K562 (cell line): ENCODE data around the gene ANKRD12.

ENCODE experiments used
- POLR2AphosphoS5 ChIP-seq: IDR thresholded peaks from 2 replicates; pipeline ENCODE4 v1.6.1; 2011; ENCODE audit warnings: mild to moderate bottlenecking, low read depth, low read length, moderate library complexity; ENCODE audit not compliant: control insufficient read depth, insufficient read depth
- RAD51 ChIP-seq: fragments of 450-650 bp; IDR thresholded peaks from 2 replicates; pipeline ENCODE4 v1.7.1; 2016; ENCODE audit warnings: low read depth, mild to moderate bottlenecking, borderline replicate concordance
- U2AF2 ChIP-seq: fragments of 200-400 bp; formaldehyde crosslinking; optimal IDR thresholded peaks from 2 replicates; pipeline ENCODE3; 2017; ENCODE audit warnings: low read depth, mild to moderate bottlenecking, low read length

DNA sequence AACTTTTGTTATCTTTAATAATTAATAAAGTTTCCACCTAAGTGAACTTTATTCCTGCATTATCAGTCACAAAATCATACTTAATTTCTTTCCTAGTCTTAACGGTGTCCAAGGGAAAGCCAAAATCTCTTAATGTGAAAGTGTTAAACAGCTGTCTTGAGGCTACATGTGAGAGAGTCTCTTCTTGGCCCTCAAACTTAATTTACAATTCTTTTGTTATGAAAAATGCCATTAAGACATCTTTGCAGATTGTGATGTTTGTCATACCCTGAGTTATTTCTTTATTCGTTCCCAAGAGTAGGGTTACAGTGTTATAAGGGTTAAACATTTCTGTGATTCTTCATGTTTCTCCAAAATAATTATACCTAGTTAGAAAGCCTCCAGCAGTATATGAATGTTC lies 64.6 kb downstream of the ANKRD12 start:
- TF ChIP-seq POLR2AphosphoS5 (no peak), RAD51 (no peak), U2AF2 (no peak)
